Hepatocyte (in vitro differentiated cells): Measurements from ENCODE around the gene MIGA2. TPM values are rescaled to one million over a fixed set of nuclear protein-coding genes. Genes with fewer than 3 reads are reported as not detected.

ENCODE experiments used
- DNase-seq: peaks from one replicate; pipeline ENCODE4 v3.0.0-alpha.2; 2016; ENCODE audit warnings: low spot score
- H2AFZ ChIP-seq: fragments of 200-600 bp; sonication (generic); 2 replicates; pipeline ENCODE4 v1.6.0; 2016; ENCODE audit warnings: antibody characterized with exemption, mild to moderate bottlenecking
- H3K27ac ChIP-seq: fragments of 200-600 bp; sonication (generic); 2 replicates; pipeline ENCODE4 v1.5.1; 2016; ENCODE audit warnings: mild to moderate bottlenecking
- H3K27me3 ChIP-seq: fragments of 200-600 bp; sonication (generic); 2 replicates; pipeline ENCODE4 v1.6.1; 2016
- H3K36me3 ChIP-seq: fragments of 200-600 bp; sonication (generic); replicated peaks from 2 replicates; pipeline ENCODE4 v1.5.1; 2016; ENCODE audit warnings: low read depth; ENCODE audit not compliant: insufficient read depth
- H3K4me1 ChIP-seq: fragments of 200-600 bp; sonication (generic); 2 replicates; pipeline ENCODE4 v1.5.1; 2016; ENCODE audit warnings: mild to moderate bottlenecking, moderate library complexity; ENCODE audit not compliant: insufficient read depth
- H3K4me2 ChIP-seq: fragments of 200-600 bp; sonication (generic); 2 replicates; pipeline ENCODE4 v1.6.0; 2016
- H3K4me3 ChIP-seq: fragments of 200-600 bp; sonication (generic); 2 replicates; pipeline ENCODE4 v1.5.1; 2016; ENCODE audit warnings: mild to moderate bottlenecking
- H3K79me2 ChIP-seq: fragments of 200-600 bp; sonication (generic); 2 replicates; pipeline ENCODE4 v1.6.0; 2017; ENCODE audit warnings: mild to moderate bottlenecking
- H3K9me2 ChIP-seq: fragments of 200-600 bp; sonication (generic); replicated peaks from 2 replicates; pipeline ENCODE4 v1.6.0; 2017; ENCODE audit warnings: mild to moderate bottlenecking; ENCODE audit not compliant: insufficient read depth
- H3K9me3 ChIP-seq: fragments of 200-600 bp; sonication (generic); 2 replicates; pipeline ENCODE4 v1.5.1; 2016; ENCODE audit warnings: low read depth, mild to moderate bottlenecking
- H4K20me1 ChIP-seq: fragments of 200-600 bp; sonication (generic); 2 replicates; pipeline ENCODE4 v1.6.0; 2016; ENCODE audit warnings: mild to moderate bottlenecking; ENCODE audit not compliant: insufficient read depth, poor library complexity, severe bottlenecking
- CTCF ChIP-seq: fragments of 200-600 bp; sonication (generic); IDR thresholded peaks from 2 replicates; pipeline ENCODE4 v1.5.1; 2016; ENCODE audit warnings: antibody characterized with exemption, mild to moderate bottlenecking; ENCODE audit not compliant: poor library complexity
- EZH2 ChIP-seq: fragments of 200-600 bp; sonication (generic); IDR thresholded peaks from 2 replicates; pipeline ENCODE4 v1.6.1; 2016; ENCODE audit warnings: antibody characterized with exemption, mild to moderate bottlenecking, borderline replicate concordance
- EZH2phosphoT487 ChIP-seq: fragments of 200-600 bp; sonication (generic); IDR thresholded peaks from one replicate; pipeline ENCODE4 v1.6.1; 2018; ENCODE audit warnings: antibody characterized with exemption, mild to moderate bottlenecking, low read depth, moderate library complexity; ENCODE audit not compliant: unreplicated experiment, severe bottlenecking
- WGBS: methylation state at CpG from one replicate; pipeline ENCODE4 v1.1.6; 2016; ENCODE audit warnings: low lambda C conversion rate; ENCODE audit errors: missing lambda C conversion rate; 5-methylcytosine and 5-hydroxymethylcytosine counted together
- polyA plus RNA-seq: library from polyadenylated mRNA; unstranded; fragments of >200 nt; fragmentation: Nextera tagmentation; extraction: Ambion mirVana; gene quantifications from 2 replicates; pipeline ENCODE4 v1.2.1, GENCODE V29; 2016
- total RNA-seq: library from RNA; depleted of rRNA; stranded (reverse); fragments of >200 nt; gene quantifications from 2 replicates; pipeline ENCODE4 v1.2.3, GENCODE V29; 2014

Gene MIGA2
- total and polyA plus RNA-seq, 2 experiments from 2014 or later, result 23.4 to 29.5 TPM

DNA sequence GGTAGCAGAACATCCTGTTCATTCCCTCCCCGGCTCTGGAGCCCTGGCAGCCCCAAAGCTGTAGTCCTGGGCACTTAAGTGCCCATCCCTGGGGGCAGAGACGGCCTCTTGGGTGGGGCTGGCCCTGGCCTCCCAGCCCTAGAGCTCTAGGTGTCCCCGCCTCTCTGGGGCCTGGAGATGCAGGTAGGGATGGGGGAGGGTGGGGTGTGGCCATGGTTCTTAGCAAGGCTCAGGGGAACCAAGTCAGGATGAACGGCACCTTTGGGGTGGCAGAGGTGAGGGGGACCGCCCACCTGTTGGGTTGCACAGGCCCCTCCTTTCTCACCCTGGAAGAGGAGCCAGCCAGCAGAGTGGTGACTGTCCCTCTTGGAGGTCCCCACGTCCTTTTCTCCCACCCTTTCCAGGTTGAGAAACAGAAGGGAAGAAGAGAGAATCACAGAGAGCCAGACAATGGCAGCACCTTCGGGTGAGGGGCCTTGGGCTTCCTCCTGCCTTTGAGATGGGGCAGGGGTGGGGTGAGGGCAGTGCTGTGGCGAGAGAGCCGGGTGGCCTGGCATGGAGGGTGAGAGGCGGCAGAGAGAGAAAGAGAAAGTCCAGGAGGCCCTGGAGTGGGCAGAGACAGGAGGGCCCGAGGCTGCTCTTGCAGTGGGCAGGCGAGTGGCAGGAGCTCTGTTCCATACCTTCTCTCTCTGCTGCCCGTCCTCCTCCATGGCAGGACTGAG, 71.8 kb downstream of the MIGA2 start:
- Histone ChIP-seq H4K20me1 (no peaks in the 10 kb centered on the region), H2AFZ (no peak overlapping the region), H3K27ac (no peak overlapping the region), H3K79me2 (peaks cover 23% of the 10 kb centered on the region), H3K4me1 (peaks cover 16% of the 10 kb centered on the region), H3K9me2 (no peaks in the 10 kb centered on the region), H3K36me3 (no peaks in the 10 kb centered on the region), H3K9me3 (no peaks in the 10 kb centered on the region), H3K27me3 (no peaks in the 10 kb centered on the region), H3K4me2 (no peak overlapping the region), H3K4me3 (no peak overlapping the region)
- no peak for DNase-seq
- 90% methylated on average over 13 of the region's 13 CpGs for WGBS
- TF ChIP-seq CTCF (no peak), EZH2phosphoT487 (no peak), EZH2 (no peak)

GRCh38 chr9:129108805-129109536, 72.5 kb downstream of the MIGA2 start:
- Histone ChIP-seq H4K20me1 (peaks cover 4% of the 10 kb centered on the region), H3K9me2 (no peaks in the 10 kb centered on the region), H3K4me3 (no peak overlapping the region), H3K4me2 (peak overlapping the region; percentile 99), H3K4me1 (peaks cover 18% of the 10 kb centered on the region), H3K36me3 (no peaks in the 10 kb centered on the region), H2AFZ (no peak overlapping the region), H3K27me3 (no peaks in the 10 kb centered on the region), H3K27ac (no peak overlapping the region), H3K79me2 (peaks cover 30% of the 10 kb centered on the region), H3K9me3 (no peaks in the 10 kb centered on the region)
- 90% methylated on average over 10 of the region's 10 CpGs for WGBS
- TF ChIP-seq EZH2, result no peak
- no peak for TF ChIP-seq CTCF
- no peak for TF ChIP-seq EZH2phosphoT487
- DNase-seq, result no peak

DNA sequence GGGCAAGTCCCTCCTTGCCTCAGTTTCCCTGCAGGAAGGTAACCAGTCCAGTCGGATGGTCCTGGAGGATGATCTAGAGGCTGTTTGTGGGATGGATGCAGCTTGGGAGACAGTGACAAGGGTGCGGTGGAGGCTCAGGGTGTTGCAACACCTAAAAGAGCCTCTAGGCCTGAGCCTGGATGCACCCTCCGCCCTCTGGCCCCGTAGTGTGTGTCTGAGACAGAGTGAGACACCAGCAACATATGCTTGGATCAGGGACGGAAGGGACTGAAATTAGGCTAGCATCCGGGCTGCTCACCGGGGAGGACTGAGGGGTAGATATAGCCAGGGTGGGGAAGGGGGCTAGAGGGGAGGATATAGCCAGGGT, 73.1 kb downstream of the MIGA2 start:
- DNase-seq, result peak; percentile 37
- Histone ChIP-seq H3K4me2 (peak overlapping the region; percentile 99), H3K79me2 (peaks cover 36% of the 10 kb centered on the region), H4K20me1 (peaks cover 4% of the 10 kb centered on the region), H3K27me3 (no peaks in the 10 kb centered on the region), H3K4me3 (no peak overlapping the region), H2AFZ (no peak overlapping the region), H3K27ac (no peak overlapping the region), H3K36me3 (no peaks in the 10 kb centered on the region), H3K9me2 (no peaks in the 10 kb centered on the region), H3K9me3 (no peaks in the 10 kb centered on the region), H3K4me1 (peaks cover 18% of the 10 kb centered on the region)
- TF ChIP-seq EZH2phosphoT487 (no peak), CTCF (no peak), EZH2 (no peak)
- WGBS, result 77% methylated on average over 7 of the region's 7 CpGs
